ENCODE data around the gene REV3L. TPM values are rescaled to one million over a fixed set of nuclear protein-coding genes. Genes with fewer than 3 reads are reported as not detected.

The REV3L gene
- total and polyA plus RNA-seq, 2 donors (not counting 3 experiments of a cell fraction or from before 2014, with no cell fraction given), result 6.0 to 22.7 TPM

GRCh38 chr6:111258615-111259088 lies 224.4 kb downstream of the REV3L start:
- dilution Hi-C loops (cut with MboI; ENCODE audit: extremely low pct_ligation_motif_present, low sequenced_read_pairs) (no loop called here), intact Hi-C loops (cut with micrococcal nuclease) (loop anchor here (1.0 to 5.0 kb wide), 8 partner anchors 220 to 785 kb away; partner anchors contain the start of gene REV3L)
- Histone ChIP-seq H3K4me1 (ENCODE audit: control insufficient read depth, extremely low read depth, insufficient read depth, low read length) (peaks cover 8% of the 10 kb centered on the region), H3K4me2 (ENCODE audit: insufficient read depth, low read length) (peak overlapping the region; percentile 76), H3K27ac (ENCODE audit: insufficient read depth, low read depth, low read length) (peak overlapping the region; percentile 26), H3K9me1 (replicated peaks; ENCODE audit: control insufficient read depth, extremely low read depth, insufficient read depth, low read length) (no peaks in the 10 kb centered on the region), H3K79me2 (ENCODE audit: control insufficient read depth, insufficient read depth, low read length) (peaks cover 11% of the 10 kb centered on the region), H3K27me3 (ENCODE audit: control insufficient read depth in 2 of 2, insufficient read depth in 2 of 2, low read length in 2 of 2) (peaks cover 17 to 30% of the 10 kb centered on the region in 2 experiments), H3K36me3 (ENCODE audit: control insufficient read depth in 2 of 2, extremely low read depth in 1 of 2, insufficient read depth in 2 of 2, low read length in 2 of 2) (no peaks in the 10 kb centered on the region), H3K9me3 (replicated peaks; ENCODE audit: control insufficient read depth, insufficient read depth, low read length) (no peaks in the 10 kb centered on the region), H3K9ac (replicated peaks; ENCODE audit: extremely low read depth, insufficient read depth, low read length) (peak overlapping the region; percentile 49), H4K20me1 (replicated peaks; ENCODE audit: control insufficient read depth, extremely low read depth, insufficient read depth, low read length) (no peaks in the 10 kb centered on the region), H2AFZ (ENCODE audit: low read depth, low read length) (peak overlapping the region; percentile 61), H3K4me3 (replicated peaks in 1 of 3; ENCODE audit: insufficient read depth in 1 of 3, low read depth in 1 of 3, low read length in 3 of 3) (peak overlapping the region in 1 of 3 experiments; percentile 40)
- CTCF ChIA-PET, result interaction anchor here (0.7 to 2.7 kb wide), 41 partner anchors 8 to 791 kb away, joined by 3 to 73 read pairs (median 4); partner anchors contain the start of genes REV3L and TRAF3IP2
- no TSS peak for BruUV-seq (replicated peaks)
- DNase-seq (ENCODE audit: low read depth, low spot score), result no peak
- no peak for FAIRE-seq
- POLR2A ChIA-PET, result interaction anchor here (0.9 to 1.5 kb wide), 2 partner anchors 220 to 225 kb away, joined by 3 to 6 read pairs; partner anchors contain the start of gene REV3L
- TF ChIP-seq POLR2AphosphoS5 (IDR thresholded peaks at IDR 0.05; ENCODE audit: insufficient read depth, low read depth, low read length), result no peak
- no peak for TF ChIP-seq GATA2 (IDR thresholded peaks at IDR 0.05; ENCODE audit: insufficient read depth, insufficient read length, low read depth, low read length)
- TF ChIP-seq CTCF (IDR thresholded peaks at IDR 0.05; ENCODE audit: extremely low read depth in 1 of 2, insufficient read depth in 1 of 2, low read depth in 1 of 2, low read length in 2 of 2), result no peak

GRCh38 chr6:111258010-111258409 lies 225.0 kb downstream of the REV3L start:
- Histone ChIP-seq H3K4me2 (ENCODE audit: insufficient read depth, low read length) (no peak overlapping the region), H3K9me3 (replicated peaks; ENCODE audit: control insufficient read depth, insufficient read depth, low read length) (no peaks in the 10 kb centered on the region), H3K79me2 (ENCODE audit: control insufficient read depth, insufficient read depth, low read length) (peaks cover 11% of the 10 kb centered on the region), H3K9me1 (replicated peaks; ENCODE audit: control insufficient read depth, extremely low read depth, insufficient read depth, low read length) (no peaks in the 10 kb centered on the region), H3K27me3 (ENCODE audit: control insufficient read depth in 2 of 2, insufficient read depth in 2 of 2, low read length in 2 of 2) (peaks cover 17 to 30% of the 10 kb centered on the region in 2 experiments), H3K4me3 (replicated peaks in 1 of 3; ENCODE audit: insufficient read depth in 1 of 3, low read depth in 1 of 3, low read length in 3 of 3) (no peak overlapping the region), H3K36me3 (ENCODE audit: control insufficient read depth in 2 of 2, extremely low read depth in 1 of 2, insufficient read depth in 2 of 2, low read length in 2 of 2) (no peaks in the 10 kb centered on the region), H3K9ac (replicated peaks; ENCODE audit: extremely low read depth, insufficient read depth, low read length) (no peak overlapping the region), H3K4me1 (ENCODE audit: control insufficient read depth, extremely low read depth, insufficient read depth, low read length) (peaks cover 7% of the 10 kb centered on the region), H3K27ac (ENCODE audit: insufficient read depth, low read depth, low read length) (no peak overlapping the region), H2AFZ (ENCODE audit: low read depth, low read length) (no peak overlapping the region), H4K20me1 (replicated peaks; ENCODE audit: control insufficient read depth, extremely low read depth, insufficient read depth, low read length) (no peaks in the 10 kb centered on the region)
- TF ChIP-seq CTCF (IDR thresholded peaks at IDR 0.05; ENCODE audit: extremely low read depth in 1 of 2, insufficient read depth in 1 of 2, low read depth in 1 of 2, low read length in 2 of 2), result no peak
- no peak for TF ChIP-seq JUN (IDR thresholded peaks at IDR 0.05; ENCODE audit: borderline replicate concordance, insufficient read depth, insufficient read length, low read depth)
- ChIA-PET CTCF (interaction anchor here (1.0 to 2.7 kb wide), 8 partner anchors 205 to 785 kb away, joined by 3 to 73 read pairs (median 6); partner anchors contain the start of gene TRAF3IP2), POLR2A (no interaction called here)
- no peak for DNase-seq (ENCODE audit: low read depth, low spot score)
- BruUV-seq (replicated peaks), result no TSS peak
- no peak for FAIRE-seq
- dilution Hi-C loops (cut with MboI; ENCODE audit: extremely low pct_ligation_motif_present, low sequenced_read_pairs) (no loop called here), intact Hi-C loops (cut with micrococcal nuclease) (loop anchor here (5.0 kb wide), 1 partner anchor 731 kb away; no protein-coding TSS in a partner anchor)

Data from endothelial cell of umbilical vein (primary cell).